ENCODE measurements around the gene NELFA.

NELFA gene

DNA sequence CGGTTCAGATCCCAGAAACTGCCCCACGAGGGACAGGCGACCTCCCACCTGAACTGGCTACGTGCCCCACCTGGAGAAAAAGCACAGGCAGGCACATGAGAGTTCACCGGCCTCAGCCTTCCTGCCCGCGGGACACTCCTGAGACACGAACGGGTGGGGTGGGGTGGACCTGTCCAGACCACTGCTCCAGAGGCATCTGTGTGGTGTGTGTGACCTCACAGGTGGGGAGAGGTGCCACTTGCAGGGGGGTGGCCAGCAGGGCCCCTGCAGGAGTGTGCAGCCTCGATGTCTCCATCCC, 18.5 kb downstream of the NELFA start:
- TF ChIP-seq, protein P1, sequence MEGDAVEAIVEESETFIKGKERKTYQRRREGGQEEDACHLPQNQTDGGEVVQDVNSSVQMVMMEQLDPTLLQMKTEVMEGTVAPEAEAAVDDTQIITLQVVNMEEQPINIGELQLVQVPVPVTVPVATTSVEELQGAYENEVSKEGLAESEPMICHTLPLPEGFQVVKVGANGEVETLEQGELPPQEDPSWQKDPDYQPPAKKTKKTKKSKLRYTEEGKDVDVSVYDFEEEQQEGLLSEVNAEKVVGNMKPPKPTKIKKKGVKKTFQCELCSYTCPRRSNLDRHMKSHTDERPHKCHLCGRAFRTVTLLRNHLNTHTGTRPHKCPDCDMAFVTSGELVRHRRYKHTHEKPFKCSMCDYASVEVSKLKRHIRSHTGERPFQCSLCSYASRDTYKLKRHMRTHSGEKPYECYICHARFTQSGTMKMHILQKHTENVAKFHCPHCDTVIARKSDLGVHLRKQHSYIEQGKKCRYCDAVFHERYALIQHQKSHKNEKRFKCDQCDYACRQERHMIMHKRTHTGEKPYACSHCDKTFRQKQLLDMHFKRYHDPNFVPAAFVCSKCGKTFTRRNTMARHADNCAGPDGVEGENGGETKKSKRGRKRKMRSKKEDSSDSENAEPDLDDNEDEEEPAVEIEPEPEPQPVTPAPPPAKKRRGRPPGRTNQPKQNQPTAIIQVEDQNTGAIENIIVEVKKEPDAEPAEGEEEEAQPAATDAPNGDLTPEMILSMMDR (IDR thresholded peaks at IDR 0.05; ENCODE audit: poor library complexity, severe bottlenecking), result no peak
- H3K27ac ChIP-seq (ENCODE audit: poor library complexity, severe bottlenecking), result no peak overlapping the region
- ATAC-seq (ENCODE audit: low read depth) (no peak), DNase-seq (ENCODE audit: low spot score) (no peak)
- H3K36me3 ChIP-seq (ENCODE audit: low read depth), result peaks cover 35% of the 10 kb centered on the region
- no peaks in the 10 kb centered on the region for H3K4me1 ChIP-seq (ENCODE audit: insufficient read depth, poor library complexity, severe bottlenecking)
- no peak overlapping the region for H3K4me3 ChIP-seq (ENCODE audit: severe bottlenecking)
- no peaks in the 10 kb centered on the region for H3K9me3 ChIP-seq (ENCODE audit: severe bottlenecking)
- H3K27me3 ChIP-seq (ENCODE audit: insufficient read depth, poor library complexity, severe bottlenecking), result no peaks in the 10 kb centered on the region

DNA sequence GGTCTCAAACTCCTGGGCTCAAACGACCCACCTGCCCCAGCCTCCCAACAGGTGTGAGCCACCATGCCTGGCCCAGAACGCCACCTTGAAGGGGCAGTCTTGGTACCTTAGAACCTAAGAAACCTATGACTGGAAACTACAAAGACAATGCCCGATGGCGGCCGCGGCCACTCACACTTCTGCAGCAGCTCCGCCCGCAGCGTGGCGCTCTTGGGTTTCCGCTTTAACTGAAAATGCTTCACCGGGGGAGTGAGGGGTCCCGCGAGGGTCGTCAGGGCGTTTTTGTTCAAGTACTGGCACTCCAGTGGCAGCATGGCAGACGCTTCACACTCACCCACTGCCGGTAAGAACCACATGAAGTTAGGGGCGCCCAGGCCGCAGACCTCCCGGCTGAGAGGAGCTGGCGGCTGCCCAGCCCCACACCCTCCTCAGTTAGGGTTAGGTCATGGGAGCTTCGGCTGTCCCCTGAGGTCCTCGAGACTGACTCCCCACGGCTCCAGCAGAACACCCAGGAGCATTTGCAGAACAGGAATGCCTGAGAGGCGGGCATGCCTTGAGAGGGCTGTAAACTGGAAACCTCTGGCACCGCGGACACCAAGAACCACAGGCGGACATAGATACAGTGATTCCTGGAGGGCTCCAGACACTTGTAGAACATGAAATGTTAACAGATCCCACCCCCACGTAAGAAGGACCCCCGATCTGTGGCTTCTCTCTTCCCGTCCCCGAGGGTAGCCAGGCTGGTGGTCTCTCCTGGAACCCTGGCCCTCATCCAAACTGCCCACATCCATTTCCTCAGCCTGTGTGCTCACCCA, 19.0 kb downstream of the NELFA start:
- Histone ChIP-seq H3K9me3 (ENCODE audit: severe bottlenecking) (no peaks in the 10 kb centered on the region), H3K36me3 (ENCODE audit: low read depth) (peaks cover 39% of the 10 kb centered on the region), H3K4me3 (ENCODE audit: severe bottlenecking) (no peak overlapping the region), H3K27me3 (ENCODE audit: insufficient read depth, poor library complexity, severe bottlenecking) (no peaks in the 10 kb centered on the region), H3K27ac (ENCODE audit: poor library complexity, severe bottlenecking) (no peak overlapping the region), H3K4me1 (ENCODE audit: insufficient read depth, poor library complexity, severe bottlenecking) (no peaks in the 10 kb centered on the region)
- DNase-seq (ENCODE audit: low spot score), result no peak
- TF ChIP-seq, protein P1 (IDR thresholded peaks at IDR 0.05; ENCODE audit: poor library complexity, severe bottlenecking), result no peak
- no peak for ATAC-seq (ENCODE audit: low read depth)

GRCh38 chr4:1988327-1988724, 20.4 kb downstream of the NELFA start:
- H3K27me3 ChIP-seq (ENCODE audit: insufficient read depth, poor library complexity, severe bottlenecking), result no peaks in the 10 kb centered on the region
- H3K9me3 ChIP-seq (ENCODE audit: severe bottlenecking), result no peaks in the 10 kb centered on the region
- TF ChIP-seq, protein P1 (IDR thresholded peaks at IDR 0.05; ENCODE audit: poor library complexity, severe bottlenecking), result no peak
- H3K36me3 ChIP-seq (ENCODE audit: low read depth), result peaks cover 52% of the 10 kb centered on the region
- ATAC-seq (ENCODE audit: low read depth) (no peak), DNase-seq (ENCODE audit: low spot score) (no peak)
- H3K27ac ChIP-seq (ENCODE audit: poor library complexity, severe bottlenecking), result no peak overlapping the region
- no peak overlapping the region for H3K4me3 ChIP-seq (ENCODE audit: severe bottlenecking)
- H3K4me1 ChIP-seq (ENCODE audit: insufficient read depth, poor library complexity, severe bottlenecking), result no peaks in the 10 kb centered on the region

- H3K9me3 ChIP-seq (ENCODE audit: severe bottlenecking), result no peaks in the 10 kb centered on the region
- H3K4me1 ChIP-seq (ENCODE audit: insufficient read depth, poor library complexity, severe bottlenecking), result no peaks in the 10 kb centered on the region
- ATAC-seq (ENCODE audit: low read depth) (no peak), DNase-seq (ENCODE audit: low spot score) (no peak)
- H3K4me3 ChIP-seq (ENCODE audit: severe bottlenecking), result no peak overlapping the region
- peaks cover 57% of the 10 kb centered on the region for H3K36me3 ChIP-seq (ENCODE audit: low read depth)
- no peak overlapping the region for H3K27ac ChIP-seq (ENCODE audit: poor library complexity, severe bottlenecking)
- TF ChIP-seq, protein P1 (IDR thresholded peaks at IDR 0.05; ENCODE audit: poor library complexity, severe bottlenecking), result no peak
- no peaks in the 10 kb centered on the region for H3K27me3 ChIP-seq (ENCODE audit: insufficient read depth, poor library complexity, severe bottlenecking)
Observed at GRCh38 chr4:1987721-1988326, 20.9 kb downstream of the NELFA start.

DNA sequence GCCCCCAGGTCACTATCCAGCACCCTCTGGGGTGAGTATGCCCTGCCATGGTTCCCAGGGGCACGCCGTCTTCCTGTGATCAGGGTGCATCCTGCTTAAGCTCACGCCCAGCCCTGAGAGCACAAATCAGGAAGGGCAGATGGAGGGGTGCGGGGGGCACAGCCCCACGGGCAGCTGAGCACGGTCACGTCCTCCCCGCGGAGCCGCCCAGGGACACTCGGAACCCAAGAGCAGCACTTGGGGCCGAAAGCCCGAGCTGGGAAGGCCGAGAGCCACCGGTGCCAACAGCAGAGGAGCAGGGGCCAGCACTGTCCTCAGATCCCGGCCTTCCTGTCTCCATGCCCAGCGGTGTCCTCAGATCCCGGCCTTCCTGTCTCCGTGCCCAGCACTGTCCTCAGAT, 21.5 kb downstream of the NELFA start:
- H3K36me3 ChIP-seq (ENCODE audit: low read depth), result peaks cover 62% of the 10 kb centered on the region
- no peaks in the 10 kb centered on the region for H3K9me3 ChIP-seq (ENCODE audit: severe bottlenecking)
- H3K27me3 ChIP-seq (ENCODE audit: insufficient read depth, poor library complexity, severe bottlenecking), result no peaks in the 10 kb centered on the region
- DNase-seq (ENCODE audit: low spot score) (no peak), ATAC-seq (ENCODE audit: low read depth) (no peak)
- TF ChIP-seq, protein P1 (IDR thresholded peaks at IDR 0.05; ENCODE audit: poor library complexity, severe bottlenecking), result no peak
- no peak overlapping the region for H3K27ac ChIP-seq (ENCODE audit: poor library complexity, severe bottlenecking)
- no peak overlapping the region for H3K4me3 ChIP-seq (ENCODE audit: severe bottlenecking)
- H3K4me1 ChIP-seq (ENCODE audit: insufficient read depth, poor library complexity, severe bottlenecking), result no peaks in the 10 kb centered on the region
